Heart right ventricle (tissue), 16 donors: ENCODE measurements around the gene CLCN1. TPM values are rescaled to one million over a fixed set of nuclear protein-coding genes. Genes with fewer than 3 reads are reported as not detected.

Source experiments
- ATAC-seq, 8 donors: fragments of 200-7000 bp; cut with Tn5 transposase; one replicate each; pipeline ENCODE4 v1.9.1; 2020; ENCODE audit warnings: mild to moderate bottlenecking in 8 of 8, moderate library complexity in 8 of 8, moderate number of reproducible peaks in 1 of 8
- DNase-seq, 2 donors: peaks; one replicate each; pipeline ENCODE4 v3.0.0-alpha.2; 2020
- H3K27ac ChIP-seq, 10 donors: fragments of 200-600 bp; sonication (generic) in 2 of 10; one replicate each; pipeline versions ENCODE4 v1.5.0 to v1.8.0; 2020 to 2022; ENCODE audit warnings: mild to moderate bottlenecking in 3 of 10
- H3K27me3 ChIP-seq, 7 donors: fragments of 200-600 bp; one replicate each; pipeline ENCODE4 v1.8.0; 2021 to 2022; ENCODE audit warnings: mild to moderate bottlenecking in 2 of 7
- H3K36me3 ChIP-seq, 9 donors: fragments of 200-600 bp; sonication (generic) in 1 of 9; one replicate each; pipeline versions ENCODE4 v1.5.0 to v1.8.0; 2020 to 2022; ENCODE audit warnings: mild to moderate bottlenecking in 2 of 9
- H3K4me1 ChIP-seq, 9 donors: fragments of 200-600 bp; sonication (generic) in 1 of 9; one replicate each; pipeline versions ENCODE4 v1.5.0 to v1.8.0; 2020 to 2022; ENCODE audit warnings: mild to moderate bottlenecking in 4 of 9
- H3K4me3 ChIP-seq, 10 donors: fragments of 200-600 bp; sonication (generic) in 2 of 10; one replicate each; pipeline versions ENCODE4 v1.5.0 to v1.8.0; 2020 to 2022; ENCODE audit warnings: mild to moderate bottlenecking in 7 of 10, moderate library complexity in 2 of 10
- H3K9me3 ChIP-seq, 11 donors: fragments of 200-600 bp in 10 of 11; sonication (generic) in 2 of 11; one replicate each; pipeline versions ENCODE4 v1.5.0 to v1.8.0; 2013 to 2022; ENCODE audit warnings: mild to moderate bottlenecking in 2 of 11, control low read depth in 1 of 11, moderate library complexity in 1 of 11
- WGBS, 2 donors: extraction: QIAGEN DNeasy Blood & Tissue Kit; methylation state at CpG; one replicate each; pipeline ENCODE4 v1.1.7; 2013; ENCODE audit warnings: inconsistent platforms in 1 of 2; 5-methylcytosine and 5-hydroxymethylcytosine counted together
- intact Hi-C, 10 donors: fragments of 100-400 bp; cut with DNase I; formaldehyde crosslinking; loops; one replicate each; pipeline versions ENCODE4 v1.11.1 to v1.14.2; 2022
- polyA plus RNA-seq, 2 donors: library from polyadenylated mRNA; stranded (reverse); fragments of 200-250 nt; gene quantifications; one replicate each; pipeline ENCODE4 v1.2.3, GENCODE V29; 2013
- total RNA-seq, 10 donors: library from RNA; stranded (reverse); fragmentation: NEBNext Ultra II Directional in 3 of 10; extraction: Animal tissue kit (Norgen Biotek cat#: 25700) in 3 of 10; gene quantifications; one replicate each; pipeline versions ENCODE4 v1.2.1 to v1.2.4, GENCODE V29; 2021 to 2023
- TF ChIP-seq, protein P1 (sequence below), 9 donors: fragments of 200-600 bp; sonication (generic) in 2 of 9; IDR thresholded peaks; one replicate each; pipeline versions ENCODE4 v1.5.0 to v1.8.0; 2021 to 2022; ENCODE audit warnings: antibody characterized with exemption in 9 of 9, mild to moderate bottlenecking in 5 of 9, moderate library complexity in 1 of 9
- donor health status: Arrhythmogenic right ventricular cardiomyopathy.
- donor health status: ischemic (EF 13 %, LVEDD 7.1; RV severe dilation, severe dysfunction).
- donor health status: healthy with polysubstance abuse.
- donor health status: DM: no; HTN: yes; CAD: no.
- donor health status: DM: no; HTN: no; CAD: no.
- donor health status: ischemic (EF 25% LVEDD 6.9; RV normal size, moderate dysfunction).
- donor health status: ischemic (EF 25% LVEDD 5.7; RV mildly dilated, moderate dysfunction).
- donor health status: healthy.
- donor health status: DM: yes; HTN: yes; CAD: no.
- donor health status: Ischemic cardiomyopathy.
- donor health status: ischemic (EF 35%, LVEDD 5.7; RV mildly dilated, moderate dysfunction).
- donor health status: nonischemic (EF 11% LVEDD 7.7; RV severe dilation, severe dysfunction).
- donor health status: DM: yes; HTN: yes; CAD: no.
- donor health status: PGD.
- donor health status: ischemic (EF 29% LVEDD 5.4; RV normal size, mild dysfunction).
- donor health status: nonischemic (EF 23%, LVEDD 6.1; RV moderate dilation, normal function).

Gene CLCN1
- total and polyA plus RNA-seq, 12 donors, result 0.01 TPM; not detected in 11

DNA sequence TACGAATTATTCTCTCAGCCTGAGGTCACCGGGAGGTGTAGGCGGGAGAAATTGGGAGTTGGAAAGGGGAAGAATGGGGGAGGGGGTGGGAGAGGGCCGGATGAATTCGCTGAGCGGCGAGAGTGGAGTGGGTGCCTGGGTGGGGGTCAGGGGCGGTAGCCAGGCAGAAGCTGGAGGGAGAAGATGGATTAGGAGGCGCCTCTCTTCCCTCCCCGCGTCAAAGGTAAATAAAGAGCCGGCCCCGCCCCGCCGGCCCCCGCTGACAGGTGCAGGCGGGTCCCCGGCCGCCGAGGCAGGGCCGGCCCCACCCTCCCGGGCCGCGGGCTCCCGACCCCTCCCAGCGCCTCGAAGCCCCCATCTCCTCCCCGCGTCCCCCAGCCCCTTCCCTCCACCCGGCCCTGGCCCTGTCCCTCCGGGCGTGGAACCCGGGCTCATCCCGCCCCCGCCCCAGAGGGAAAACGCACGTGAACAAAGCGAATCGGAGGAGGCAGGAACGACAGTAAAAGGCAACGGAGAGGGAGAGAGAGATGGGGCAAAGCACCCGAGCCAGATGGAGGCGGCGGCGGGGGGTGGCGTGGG is 45.7 kb downstream of the CLCN1 start:
- Histone ChIP-seq H3K27me3 (peaks cover 6 to 75% (median 54%) of the 10 kb centered on the region in 7 donors), H3K36me3 (no peaks in the 10 kb centered on the region), H3K27ac (no peak overlapping the region), H3K4me3 (peak overlapping the region; percentile 47 to 68 (median 54)), H3K9me3 (no peaks in the 10 kb centered on the region), H3K4me1 (peaks cover 0 to 14% (median 8%) of the 10 kb centered on the region in 9 donors)
- DNase-seq (no peak), ATAC-seq (peak in 1 of 8 donors; percentile 12)
- WGBS, 2 donors, result 3% methylated on average over 38 to 46 of the region's 46 CpGs
- intact Hi-C loops, result loop anchor here in 3 of 10 donors (10.0 kb wide), 1 partner anchor 53 kb away; no protein-coding TSS in a partner anchor
- TF ChIP-seq, protein P1, sequence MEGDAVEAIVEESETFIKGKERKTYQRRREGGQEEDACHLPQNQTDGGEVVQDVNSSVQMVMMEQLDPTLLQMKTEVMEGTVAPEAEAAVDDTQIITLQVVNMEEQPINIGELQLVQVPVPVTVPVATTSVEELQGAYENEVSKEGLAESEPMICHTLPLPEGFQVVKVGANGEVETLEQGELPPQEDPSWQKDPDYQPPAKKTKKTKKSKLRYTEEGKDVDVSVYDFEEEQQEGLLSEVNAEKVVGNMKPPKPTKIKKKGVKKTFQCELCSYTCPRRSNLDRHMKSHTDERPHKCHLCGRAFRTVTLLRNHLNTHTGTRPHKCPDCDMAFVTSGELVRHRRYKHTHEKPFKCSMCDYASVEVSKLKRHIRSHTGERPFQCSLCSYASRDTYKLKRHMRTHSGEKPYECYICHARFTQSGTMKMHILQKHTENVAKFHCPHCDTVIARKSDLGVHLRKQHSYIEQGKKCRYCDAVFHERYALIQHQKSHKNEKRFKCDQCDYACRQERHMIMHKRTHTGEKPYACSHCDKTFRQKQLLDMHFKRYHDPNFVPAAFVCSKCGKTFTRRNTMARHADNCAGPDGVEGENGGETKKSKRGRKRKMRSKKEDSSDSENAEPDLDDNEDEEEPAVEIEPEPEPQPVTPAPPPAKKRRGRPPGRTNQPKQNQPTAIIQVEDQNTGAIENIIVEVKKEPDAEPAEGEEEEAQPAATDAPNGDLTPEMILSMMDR (IDR thresholded peaks at IDR 0.05), result no peak

GRCh38 chr7:143362131-143363015 is 46.5 kb downstream of the CLCN1 start, which contains the start of gene FAM131B:
FAM131B (minus strand) TSS chr7:143362713; CDS start chr7:143362603, 110 bp downstream.
- peak within 1 kb of the TSS; percentile 47 to 68 (median 54) for H3K4me3 ChIP-seq
- 1% methylated on average over 48 to 100 of the region's 112 CpGs for WGBS, 2 donors
- intact Hi-C loops, result loop anchor here in 3 of 10 donors (10.0 kb wide), 1 partner anchor 52 kb away; no protein-coding TSS in a partner anchor
- H3K27me3 ChIP-seq, result peaks cover 6 to 75% (median 54%) of the 10 kb centered on the region in 7 donors
- DNase-seq (no peak), ATAC-seq (peak in 7 of 8 donors; percentile 20 to 57 (median 34))
- no peaks in the 10 kb centered on the region for H3K36me3 ChIP-seq
- H3K9me3 ChIP-seq, result no peaks in the 10 kb centered on the region
- H3K4me1 ChIP-seq, result peaks cover 0 to 14% (median 8%) of the 10 kb centered on the region in 9 donors
- TF ChIP-seq, protein P1 (IDR thresholded peaks at IDR 0.05), result no peak
- no peak within 1 kb of the TSS for H3K27ac ChIP-seq

- Histone ChIP-seq H3K27me3 (peaks cover 6 to 75% (median 54%) of the 10 kb centered on the region in 7 donors), H3K9me3 (no peaks in the 10 kb centered on the region), H3K4me3 (peak overlapping the region in 9 of 10 donors; percentile 35 to 68 (median 55)), H3K36me3 (no peaks in the 10 kb centered on the region), H3K4me1 (peaks cover 0 to 14% (median 8%) of the 10 kb centered on the region in 9 donors), H3K27ac (no peak overlapping the region)
- intact Hi-C loops, result loop anchor here in 3 of 10 donors (10.0 kb wide), 1 partner anchor 52 kb away; no protein-coding TSS in a partner anchor
- TF ChIP-seq, protein P1 (IDR thresholded peaks at IDR 0.05), result no peak
- 36 to 39% methylated on average over 19 of the region's 19 CpGs for WGBS, 2 donors
- DNase-seq (no peak), ATAC-seq (no peak)
Observed at GRCh38 chr7:143363016-143363937, 47.4 kb downstream of the CLCN1 start.
